SKM-1 (cell line): ENCODE data around the gene SLC46A2.

Source experiments
- DNase-seq: peaks from one replicate; lab custom pipeline; 2025; ENCODE audit not compliant: unreplicated experiment; lab: John Stamatoyannopoulos, UW

SLC46A2 gene

DNA sequence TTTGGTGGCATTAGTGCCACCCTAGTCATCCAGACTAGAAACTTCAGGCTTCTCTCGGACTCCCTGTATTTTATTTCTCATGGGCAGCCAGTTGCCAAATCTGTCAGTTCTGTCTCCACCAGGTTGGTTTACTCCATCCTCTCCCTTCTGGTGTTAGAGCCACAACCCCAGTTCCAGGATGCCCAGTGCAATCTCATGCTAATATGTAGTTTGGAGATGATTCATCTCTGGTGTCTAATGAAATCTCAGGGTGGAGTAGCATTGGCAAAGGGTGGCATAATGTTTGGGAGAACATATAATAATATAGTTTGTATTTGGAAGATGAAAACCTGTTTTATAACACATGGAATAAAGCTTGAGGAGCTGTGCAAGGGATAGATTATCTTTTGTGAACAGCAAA is 30.2 kb downstream of the SLC46A2 start:
- no peak for DNase-seq

DNA sequence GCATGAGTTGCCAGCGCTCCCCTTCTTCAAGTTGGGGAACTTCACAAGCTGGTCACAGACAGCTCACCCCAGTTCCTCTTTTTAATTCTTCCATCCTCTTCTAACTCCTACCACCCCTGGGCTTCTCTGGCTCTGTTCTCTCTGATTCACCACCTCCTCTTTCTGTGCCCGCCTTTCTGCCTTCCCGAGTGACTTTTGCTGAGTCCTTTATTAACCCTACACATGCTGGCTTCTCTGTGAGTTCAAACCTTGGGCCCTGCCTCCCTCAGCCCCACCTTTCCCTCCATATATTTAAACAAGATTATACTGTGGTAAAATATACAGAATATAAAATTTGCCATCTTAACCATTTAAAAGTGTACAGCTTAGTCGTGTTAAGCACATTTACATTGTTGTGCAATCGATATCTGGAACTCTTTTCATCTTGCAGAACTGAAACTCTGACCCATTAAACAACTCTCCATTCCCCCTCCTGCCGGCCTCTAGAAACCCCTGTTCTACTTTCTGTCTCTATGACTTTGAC is 32.0 kb downstream of the SLC46A2 start:
- DNase-seq = peak; percentile 77

GRCh38 chr9:112858005-112858404 is 32.7 kb downstream of the SLC46A2 start:
- no peak for DNase-seq

DNA sequence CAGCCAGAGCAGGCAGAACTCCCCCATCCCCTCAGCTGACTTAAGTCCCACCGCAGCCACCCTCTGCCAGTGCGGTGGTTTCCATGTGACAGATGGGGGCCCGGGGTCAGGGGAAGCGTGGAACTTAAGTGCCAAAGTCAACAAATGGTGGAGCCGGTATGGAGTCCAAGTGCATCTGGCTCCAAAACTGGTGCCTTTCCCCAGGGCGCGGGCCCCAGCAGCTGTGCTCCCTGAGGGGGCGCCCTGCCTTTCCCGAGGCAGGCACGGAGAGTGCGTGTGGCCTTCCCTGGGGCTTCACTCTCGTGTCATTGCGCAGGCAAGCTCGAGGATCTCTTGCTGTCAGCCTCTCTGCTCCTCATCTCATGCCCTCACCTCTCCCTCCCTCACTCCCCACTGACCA is 33.8 kb downstream of the SLC46A2 start:
- no peak for DNase-seq

- no peak for DNase-seq
Observed at GRCh38 chr9:112856200-112856599, 34.5 kb downstream of the SLC46A2 start.

GRCh38 chr9:112854657-112855056 is 36.0 kb downstream of the SLC46A2 start:
- DNase-seq = no peak

DNA sequence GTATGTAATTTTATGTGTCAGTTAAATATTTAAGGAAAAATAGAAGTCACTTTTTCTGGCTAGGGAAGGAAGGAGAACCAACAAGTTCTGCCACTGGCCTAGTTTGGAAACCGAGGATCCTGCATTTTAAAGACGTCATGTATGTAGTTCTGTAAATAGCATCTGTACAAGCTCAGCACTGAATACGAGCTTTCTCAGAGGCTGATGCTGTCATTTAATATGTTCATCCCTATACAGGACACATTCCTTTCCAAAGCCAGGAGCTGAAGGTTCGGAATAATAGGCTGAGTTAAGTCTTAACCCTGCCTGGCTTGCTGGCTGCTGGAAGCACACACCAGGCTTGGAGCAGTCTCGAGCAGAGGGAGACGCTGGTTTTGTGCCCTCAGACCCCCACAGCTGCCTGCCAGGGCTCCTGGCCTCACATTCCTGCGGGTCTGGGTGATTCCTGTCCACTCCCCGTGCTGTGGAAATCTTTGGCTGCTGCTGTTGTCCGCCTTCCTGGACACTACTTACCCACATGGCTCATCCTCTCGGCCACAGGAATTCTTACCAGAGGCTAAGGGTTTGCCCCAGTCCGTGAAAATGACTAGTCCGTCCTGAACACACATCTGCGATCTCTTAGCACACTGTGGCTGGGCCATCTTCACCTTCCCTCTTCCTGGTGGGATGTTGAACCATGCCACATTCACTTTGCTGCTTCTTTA is 36.6 kb downstream of the SLC46A2 start:
- no peak for DNase-seq

GRCh38 chr9:112852741-112853504 is 37.8 kb downstream of the SLC46A2 start:
- DNase-seq = no peak

DNA sequence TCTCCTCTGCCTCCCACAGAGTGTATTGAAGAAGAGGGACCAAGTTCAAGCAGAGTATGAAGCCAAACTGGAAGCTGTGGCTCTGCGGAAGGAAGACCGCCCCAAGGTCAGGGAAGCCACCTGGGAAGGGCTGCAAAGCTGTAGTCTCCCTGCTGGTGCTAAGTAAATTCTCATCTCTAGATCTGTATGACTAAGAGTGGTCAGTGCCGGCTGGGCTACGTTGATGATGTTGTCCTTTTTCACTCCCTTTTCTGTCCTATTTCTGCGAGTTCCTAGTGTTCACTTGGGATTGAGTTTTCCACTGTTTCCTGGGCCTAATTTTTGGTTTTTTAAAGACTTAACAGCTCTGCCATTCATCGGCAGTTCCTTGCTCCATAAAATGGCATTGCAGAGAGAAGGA is 39.8 kb downstream of the SLC46A2 start:
- no peak for DNase-seq

- no peak for DNase-seq
Observed at GRCh38 chr9:112849363-112849922, 41.2 kb downstream of the SLC46A2 start.

- no peak for DNase-seq
Observed at GRCh38 chr9:112848316-112849151, 42.1 kb downstream of the SLC46A2 start.

DNA sequence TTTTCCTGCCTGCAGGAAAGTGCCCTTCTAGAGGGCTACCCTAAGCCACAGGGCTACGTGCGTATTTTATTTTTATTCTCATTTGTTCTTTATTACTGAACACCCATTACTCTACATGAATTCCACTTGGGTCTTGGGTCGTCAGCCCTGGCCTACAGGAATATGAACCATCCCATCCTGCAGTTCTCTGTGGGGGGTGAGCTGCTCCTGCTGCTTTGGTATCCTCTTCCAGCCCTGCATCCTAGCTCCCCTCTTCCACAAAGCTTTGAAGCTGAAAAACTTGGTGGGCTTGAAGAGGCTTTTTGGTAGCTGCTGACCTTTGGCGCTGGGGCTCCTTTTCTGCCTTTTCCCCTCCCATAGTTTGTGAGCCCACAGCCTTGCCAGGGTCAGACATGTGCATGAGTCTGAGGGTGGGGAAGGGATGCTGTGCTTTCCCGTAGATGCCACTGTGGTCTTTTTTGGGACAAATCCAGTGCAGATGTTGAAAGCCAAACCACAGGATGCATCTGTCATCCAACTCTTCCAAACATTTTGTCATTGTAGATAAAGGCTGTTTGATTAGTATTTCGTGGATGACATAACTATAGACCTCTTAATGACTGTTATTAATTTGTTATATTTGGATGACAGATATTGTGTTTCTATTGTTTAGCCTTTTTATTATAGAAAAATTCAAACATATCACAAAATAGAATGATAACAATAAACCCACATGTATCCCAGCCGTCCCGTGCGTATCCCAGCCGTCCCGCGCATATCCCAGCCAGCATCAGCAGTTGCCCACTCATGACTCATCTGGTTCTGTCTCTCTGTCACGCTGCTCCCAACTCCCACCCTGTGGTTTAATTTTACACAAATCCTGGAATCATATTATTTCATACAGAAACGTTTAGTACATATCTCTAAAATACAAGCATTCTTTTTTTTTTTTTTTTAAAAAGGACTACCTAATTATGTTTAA is 43.9 kb downstream of the SLC46A2 start:
- no peak for DNase-seq

DNA sequence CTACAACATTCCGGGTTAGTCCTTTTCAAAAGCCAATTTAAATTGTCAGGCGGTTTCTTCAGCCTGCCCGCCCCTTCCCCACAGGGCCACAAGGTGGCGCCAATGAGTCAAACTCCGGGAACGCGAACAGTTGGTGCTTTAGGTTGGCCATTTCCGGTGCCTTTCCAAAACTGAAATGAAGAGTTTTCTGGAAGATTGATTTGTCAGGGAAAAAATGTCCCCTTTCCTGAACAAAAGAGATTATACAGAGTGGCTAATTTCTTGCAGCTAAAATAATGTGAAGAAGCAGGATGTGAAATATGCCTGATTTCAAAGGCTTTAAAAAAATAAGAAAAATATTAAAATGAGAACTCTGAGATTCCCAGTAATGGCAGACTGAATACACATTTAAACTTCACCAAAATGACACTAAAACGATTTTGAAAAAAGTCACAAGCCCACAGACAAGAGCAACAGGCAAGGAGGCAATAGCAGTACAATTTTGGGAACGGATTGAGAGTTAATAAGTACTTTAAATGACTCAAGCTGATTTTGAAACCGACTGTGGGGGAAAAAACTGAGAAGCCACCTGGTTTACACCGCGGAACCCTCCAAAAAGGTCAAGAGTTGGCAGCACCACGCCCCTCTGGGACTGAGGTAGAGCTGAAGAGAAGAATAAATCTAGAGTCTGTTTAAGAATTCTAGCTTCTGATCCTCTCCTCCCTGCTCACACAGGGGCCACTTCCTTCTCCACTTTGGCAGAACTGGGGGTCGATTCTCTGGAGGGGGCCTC is 45.7 kb downstream of the SLC46A2 start:
- no peak for DNase-seq

DNA sequence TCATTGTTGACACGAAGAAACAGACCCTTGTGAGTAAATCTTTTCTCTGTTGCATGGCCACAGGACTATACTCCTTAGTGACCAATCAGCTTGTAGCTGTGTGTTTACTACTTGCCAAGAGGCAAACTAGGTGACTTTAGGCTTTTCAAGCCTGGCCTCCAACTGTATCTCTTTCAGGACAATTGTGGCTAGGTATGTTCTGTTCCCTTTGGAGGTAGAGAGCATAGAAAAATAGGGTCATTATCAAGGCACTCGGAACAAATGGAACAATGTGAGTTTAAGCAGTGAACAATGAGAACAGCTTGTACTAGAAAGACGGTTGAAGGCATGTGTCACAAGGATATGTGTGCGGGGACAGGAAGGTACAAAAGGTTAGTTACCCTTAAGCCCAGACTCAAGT is 48.1 kb downstream of the SLC46A2 start:
- DNase-seq = no peak

GRCh38 chr9:112841261-112841660 is 49.4 kb downstream of the SLC46A2 start:
- no peak for DNase-seq

- DNase-seq = no peak
Observed at GRCh38 chr9:112839331-112839730, 51.3 kb downstream of the SLC46A2 start.

DNA sequence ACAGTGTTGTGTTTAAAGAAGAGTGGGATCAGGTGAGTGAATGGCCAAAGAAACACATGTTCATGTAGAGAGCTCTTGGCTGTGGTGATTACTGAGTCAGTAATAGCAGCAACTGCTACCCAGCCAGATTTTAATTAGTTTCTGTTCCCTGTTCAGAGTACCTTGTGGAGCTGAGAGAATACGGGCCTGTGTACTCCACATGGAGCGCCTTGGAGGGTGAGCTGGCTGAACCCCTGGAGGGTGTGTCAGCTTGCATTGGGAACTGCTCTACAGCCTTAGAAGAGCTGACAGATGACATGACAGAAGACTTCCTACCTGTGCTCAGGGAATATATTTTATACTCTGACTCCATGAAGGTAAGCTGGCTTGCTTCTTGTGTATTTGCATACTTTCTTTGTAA is 52.3 kb downstream of the SLC46A2 start:
- DNase-seq = no peak

- DNase-seq = no peak
Observed at GRCh38 chr9:112836394-112836793, 54.3 kb downstream of the SLC46A2 start.

DNA sequence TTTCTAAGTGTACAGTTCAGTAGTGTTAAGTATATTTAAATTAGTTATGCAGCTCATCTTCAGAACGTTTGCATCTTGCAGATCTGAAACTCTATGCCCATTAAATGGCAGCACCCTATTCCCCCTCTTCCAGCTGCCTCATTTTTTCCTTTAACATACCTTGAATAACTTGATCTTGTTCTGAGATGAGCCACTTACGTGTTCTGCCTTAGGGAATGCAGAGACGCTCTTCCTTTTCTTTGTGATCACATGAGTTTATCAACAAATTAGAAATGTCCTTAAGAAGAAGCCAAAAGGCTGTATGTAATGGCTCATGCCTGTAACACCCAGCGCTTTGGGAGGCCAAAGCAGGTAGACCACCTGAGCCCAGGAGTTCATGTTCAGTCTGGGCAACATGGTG is 57.6 kb downstream of the SLC46A2 start:
- DNase-seq = no peak
